Smooth muscle cell (in vitro differentiated cells): ENCODE measurements around the gene SLC13A3. TPM values are rescaled to one million over a fixed set of nuclear protein-coding genes. Genes with fewer than 3 reads are reported as not detected.

Experiments used
- DNase-seq: peaks from one replicate; lab custom pipeline; 2025; ENCODE audit not compliant: unreplicated experiment; lab: John Stamatoyannopoulos, UW
- H2AFZ ChIP-seq: fragments of 200-600 bp; sonication (generic); 2 replicates; pipeline ENCODE4 v1.6.0; 2016; ENCODE audit warnings: antibody characterized with exemption, low read depth, mild to moderate bottlenecking
- H3F3A ChIP-seq: fragments of 200-600 bp; sonication (generic); 2 replicates; pipeline ENCODE4 v1.6.0; 2017; ENCODE audit warnings: antibody characterized with exemption, low read depth
- H3K27ac ChIP-seq: fragments of 200-600 bp; sonication (generic); 2 replicates; pipeline ENCODE4 v1.5.1; 2016; ENCODE audit warnings: low read depth, mild to moderate bottlenecking
- H3K27me3 ChIP-seq: fragments of 200-600 bp; sonication (generic); 2 replicates; pipeline ENCODE4 v1.6.1; 2016; ENCODE audit warnings: low read depth, mild to moderate bottlenecking
- H3K36me3 ChIP-seq: fragments of 200-600 bp; sonication (generic); 2 replicates; pipeline ENCODE4 v1.5.1; 2016; ENCODE audit warnings: low read depth
- H3K4me1 ChIP-seq: fragments of 200-600 bp; sonication (generic); 2 replicates; pipeline ENCODE4 v1.5.1; 2016; ENCODE audit warnings: low read depth
- H3K4me2 ChIP-seq: fragments of 200-600 bp; sonication (generic); 2 replicates; pipeline ENCODE4 v1.6.0; 2016; ENCODE audit warnings: mild to moderate bottlenecking
- H3K4me3 ChIP-seq: fragments of 200-600 bp; sonication (generic); 2 replicates; pipeline ENCODE4 v1.5.1; 2016; ENCODE audit warnings: mild to moderate bottlenecking
- H3K79me2 ChIP-seq: fragments of 200-600 bp; sonication (generic); 2 replicates; pipeline ENCODE4 v1.6.0; 2016; ENCODE audit warnings: low read depth, mild to moderate bottlenecking
- H3K9ac ChIP-seq: fragments of 200-600 bp; sonication (generic); 2 replicates; pipeline ENCODE4 v1.6.0; 2016; ENCODE audit warnings: low read depth
- H3K9me3 ChIP-seq: fragments of 200-600 bp; sonication (generic); replicated peaks from 2 replicates; pipeline ENCODE4 v1.5.1; 2016; ENCODE audit warnings: low read depth
- H4K20me1 ChIP-seq: fragments of 200-600 bp; sonication (generic); 2 replicates; pipeline ENCODE4 v1.6.0; 2016; ENCODE audit warnings: low read depth
- WGBS: methylation state at CpG from one replicate; pipeline ENCODE4 v1.1.7; 2016; ENCODE audit warnings: low lambda C conversion rate; 5-methylcytosine and 5-hydroxymethylcytosine counted together
- polyA plus RNA-seq: library from polyadenylated mRNA; unstranded; fragments of >200 nt; fragmentation: Nextera tagmentation; extraction: Ambion mirVana; gene quantifications from 2 replicates; pipeline ENCODE4 v1.2.1, GENCODE V29; 2016
- total RNA-seq: library from RNA; depleted of rRNA; stranded (reverse); fragments of >200 nt; gene quantifications from 2 replicates; pipeline ENCODE4 v1.2.3, GENCODE V29; 2014
- TF ChIP-seq, protein P1 (sequence below): fragments of 200-600 bp; sonication (generic); IDR thresholded peaks from 2 replicates; pipeline ENCODE4 v1.5.1; 2017; ENCODE audit warnings: borderline replicate concordance, mild to moderate bottlenecking, antibody characterized with exemption; ENCODE audit not compliant: insufficient read depth, poor library complexity, severe bottlenecking

SLC13A3 gene
- total and polyA plus RNA-seq, 2 experiments from 2014 or later = 6.4 to 7.7 TPM

DNA sequence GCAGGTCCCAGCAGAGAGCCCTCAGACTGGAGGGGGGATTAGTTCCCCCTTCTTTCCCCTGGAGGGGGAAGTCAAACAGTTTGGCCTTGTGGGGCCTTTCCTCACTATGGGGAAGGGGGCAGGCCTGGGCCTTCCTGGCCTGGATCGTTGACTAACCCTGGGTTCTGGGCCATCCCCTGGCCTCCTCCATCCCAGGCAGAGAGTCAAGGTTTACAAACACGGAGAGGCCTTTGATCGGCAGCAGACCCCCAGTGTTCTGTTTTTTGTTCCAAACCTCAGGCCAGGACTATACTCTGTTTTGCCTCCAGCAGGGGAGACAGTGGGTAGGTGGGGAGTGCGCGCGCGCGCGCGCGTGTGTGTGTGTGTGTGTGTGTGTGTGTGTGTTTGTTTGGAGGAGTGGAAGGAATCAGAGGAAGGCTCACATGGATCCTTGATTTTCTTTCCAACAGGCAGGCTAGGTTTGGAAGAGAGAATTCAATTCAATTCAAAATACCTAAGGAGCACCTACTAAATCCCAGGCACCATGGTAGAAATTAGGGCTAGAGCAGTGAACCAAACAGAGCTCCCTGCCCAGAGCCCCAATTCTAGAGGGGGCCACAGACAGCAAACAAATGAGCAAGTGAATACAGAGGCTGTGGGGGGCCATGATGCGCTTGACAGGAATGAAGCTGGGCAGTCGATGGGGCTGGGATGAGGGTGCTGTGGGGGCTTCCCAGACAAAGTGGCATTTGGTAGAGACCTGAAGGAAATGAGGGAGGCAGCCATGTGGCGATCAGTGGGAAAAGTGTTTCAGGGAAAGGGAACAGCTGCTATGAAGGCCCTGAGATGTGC is 23.2 kb upstream of the SLC13A3 start:
- no peak overlapping the region for H3K4me3 ChIP-seq
- H3K27me3 ChIP-seq = no peaks in the 10 kb centered on the region
- no peaks in the 10 kb centered on the region for H3K36me3 ChIP-seq
- no peak for DNase-seq
- TF ChIP-seq, protein P1, sequence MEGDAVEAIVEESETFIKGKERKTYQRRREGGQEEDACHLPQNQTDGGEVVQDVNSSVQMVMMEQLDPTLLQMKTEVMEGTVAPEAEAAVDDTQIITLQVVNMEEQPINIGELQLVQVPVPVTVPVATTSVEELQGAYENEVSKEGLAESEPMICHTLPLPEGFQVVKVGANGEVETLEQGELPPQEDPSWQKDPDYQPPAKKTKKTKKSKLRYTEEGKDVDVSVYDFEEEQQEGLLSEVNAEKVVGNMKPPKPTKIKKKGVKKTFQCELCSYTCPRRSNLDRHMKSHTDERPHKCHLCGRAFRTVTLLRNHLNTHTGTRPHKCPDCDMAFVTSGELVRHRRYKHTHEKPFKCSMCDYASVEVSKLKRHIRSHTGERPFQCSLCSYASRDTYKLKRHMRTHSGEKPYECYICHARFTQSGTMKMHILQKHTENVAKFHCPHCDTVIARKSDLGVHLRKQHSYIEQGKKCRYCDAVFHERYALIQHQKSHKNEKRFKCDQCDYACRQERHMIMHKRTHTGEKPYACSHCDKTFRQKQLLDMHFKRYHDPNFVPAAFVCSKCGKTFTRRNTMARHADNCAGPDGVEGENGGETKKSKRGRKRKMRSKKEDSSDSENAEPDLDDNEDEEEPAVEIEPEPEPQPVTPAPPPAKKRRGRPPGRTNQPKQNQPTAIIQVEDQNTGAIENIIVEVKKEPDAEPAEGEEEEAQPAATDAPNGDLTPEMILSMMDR = no peak
- 81% methylated on average over 14 of the region's 14 CpGs for WGBS
- peaks cover 3% of the 10 kb centered on the region for H4K20me1 ChIP-seq
- H3K9ac ChIP-seq = no peak overlapping the region
- no peak overlapping the region for H3K27ac ChIP-seq
- no peaks in the 10 kb centered on the region for H3K4me1 ChIP-seq
- no peak overlapping the region for H3K4me2 ChIP-seq
- H3F3A ChIP-seq = no peaks in the 10 kb centered on the region
- H3K79me2 ChIP-seq = no peaks in the 10 kb centered on the region
- H2AFZ ChIP-seq = no peak overlapping the region
- no peaks in the 10 kb centered on the region for H3K9me3 ChIP-seq

DNA sequence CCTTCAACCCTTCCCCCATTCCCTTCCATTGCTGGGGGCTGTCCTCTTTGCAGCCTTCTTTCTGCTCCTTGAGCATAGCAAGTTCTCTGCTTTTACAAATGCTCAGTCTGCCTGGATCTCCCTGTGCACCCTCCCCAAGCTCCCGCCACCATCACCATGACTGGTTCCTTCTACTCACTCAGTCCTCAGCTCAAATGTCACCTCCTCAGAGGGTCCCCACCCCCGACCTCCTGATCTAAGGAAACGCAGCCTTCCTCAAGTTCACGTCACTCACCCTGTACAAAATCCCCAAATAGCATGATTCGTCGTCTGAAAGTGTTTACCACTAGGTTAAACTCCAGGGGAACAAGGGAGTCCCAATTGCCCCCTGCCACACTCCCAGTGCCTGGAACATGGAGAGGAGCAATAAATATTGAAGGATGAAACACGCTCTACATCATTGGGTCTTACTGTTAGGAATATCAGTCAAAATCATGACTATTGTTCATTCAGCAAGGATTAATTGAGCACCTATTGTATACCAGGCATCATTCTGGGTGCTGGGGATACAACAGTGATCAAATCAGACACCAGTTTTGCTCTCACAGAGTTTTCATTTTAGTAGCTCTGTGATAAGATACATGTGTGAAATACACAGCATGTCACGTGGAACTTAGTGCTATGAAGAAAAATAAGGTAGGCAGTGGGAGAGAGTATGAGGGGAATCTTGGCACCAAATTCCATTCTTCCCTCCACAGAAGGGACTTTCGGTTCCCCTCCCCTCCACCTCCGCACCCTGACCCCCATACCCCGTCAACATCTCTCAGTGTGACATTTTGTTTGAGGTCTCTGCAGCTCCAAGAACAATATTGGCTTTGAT is 22.4 kb upstream of the SLC13A3 start:
- Histone ChIP-seq H3K9me3 (no peaks in the 10 kb centered on the region), H4K20me1 (no peaks in the 10 kb centered on the region), H2AFZ (no peak overlapping the region), H3K36me3 (no peaks in the 10 kb centered on the region), H3F3A (no peaks in the 10 kb centered on the region), H3K27ac (no peak overlapping the region), H3K79me2 (no peaks in the 10 kb centered on the region), H3K4me1 (no peaks in the 10 kb centered on the region), H3K4me2 (no peak overlapping the region), H3K27me3 (no peaks in the 10 kb centered on the region), H3K4me3 (no peak overlapping the region), H3K9ac (no peak overlapping the region)
- WGBS = 93% methylated on average over 11 of the region's 11 CpGs
- DNase-seq = no peak
- TF ChIP-seq, protein P1 = no peak

DNA sequence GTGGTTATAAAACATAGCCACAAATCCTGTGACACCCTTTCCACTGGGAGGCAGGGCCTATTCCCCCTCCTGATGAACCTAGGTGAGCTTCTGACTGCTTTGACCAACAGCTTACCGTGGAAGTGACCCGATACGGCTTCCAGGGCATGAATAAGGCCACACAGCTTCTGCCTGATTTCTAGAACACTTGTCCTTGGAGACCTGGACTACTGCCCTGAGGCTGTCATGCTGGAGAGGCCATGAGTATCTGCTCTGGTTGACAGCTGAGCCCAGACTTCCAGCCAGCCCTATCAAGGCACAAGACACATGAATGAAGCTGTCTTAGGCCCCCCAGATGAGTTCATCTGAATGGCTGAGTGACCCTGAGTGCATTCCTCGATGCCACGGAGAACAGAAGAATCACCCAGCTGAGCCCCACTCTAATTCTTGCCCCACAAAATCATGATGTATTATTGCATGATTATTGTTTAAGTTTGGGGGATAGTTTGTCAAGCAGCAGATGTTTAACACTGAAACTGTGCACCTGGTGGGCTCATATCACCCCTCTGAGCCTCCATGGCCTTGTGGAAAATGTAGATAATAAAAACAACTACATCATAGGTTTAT is 21.4 kb upstream of the SLC13A3 start:
- H3K4me2 ChIP-seq = no peak overlapping the region
- H2AFZ ChIP-seq = no peak overlapping the region
- no peaks in the 10 kb centered on the region for H4K20me1 ChIP-seq
- no peak overlapping the region for H3K4me3 ChIP-seq
- TF ChIP-seq, protein P1 = no peak
- H3F3A ChIP-seq = no peaks in the 10 kb centered on the region
- H3K4me1 ChIP-seq = no peaks in the 10 kb centered on the region
- H3K9ac ChIP-seq = no peak overlapping the region
- H3K36me3 ChIP-seq = no peaks in the 10 kb centered on the region
- DNase-seq = no peak
- no peaks in the 10 kb centered on the region for H3K9me3 ChIP-seq
- no peaks in the 10 kb centered on the region for H3K79me2 ChIP-seq
- H3K27ac ChIP-seq = no peak overlapping the region
- 95% methylated on average over 5 of the region's 5 CpGs for WGBS
- no peaks in the 10 kb centered on the region for H3K27me3 ChIP-seq
